GM19025 (cell line): ENCODE measurements around the gene HMGN3.
"Not testable (repeated sequence)": the region's sequence is repeated elsewhere in the genome, so short reads cannot be mapped to it uniquely, and the experiment has no call there.

ENCODE experiments used
- ATAC-seq: cut with Tn5 transposase; IDR thresholded peaks from one replicate; pipeline ENCODE4 v1.9.1; 2021; ENCODE audit warnings: mild to moderate bottlenecking, low read depth, moderate library complexity; ENCODE audit not compliant: unreplicated experiment

HMGN3 gene

DNA sequence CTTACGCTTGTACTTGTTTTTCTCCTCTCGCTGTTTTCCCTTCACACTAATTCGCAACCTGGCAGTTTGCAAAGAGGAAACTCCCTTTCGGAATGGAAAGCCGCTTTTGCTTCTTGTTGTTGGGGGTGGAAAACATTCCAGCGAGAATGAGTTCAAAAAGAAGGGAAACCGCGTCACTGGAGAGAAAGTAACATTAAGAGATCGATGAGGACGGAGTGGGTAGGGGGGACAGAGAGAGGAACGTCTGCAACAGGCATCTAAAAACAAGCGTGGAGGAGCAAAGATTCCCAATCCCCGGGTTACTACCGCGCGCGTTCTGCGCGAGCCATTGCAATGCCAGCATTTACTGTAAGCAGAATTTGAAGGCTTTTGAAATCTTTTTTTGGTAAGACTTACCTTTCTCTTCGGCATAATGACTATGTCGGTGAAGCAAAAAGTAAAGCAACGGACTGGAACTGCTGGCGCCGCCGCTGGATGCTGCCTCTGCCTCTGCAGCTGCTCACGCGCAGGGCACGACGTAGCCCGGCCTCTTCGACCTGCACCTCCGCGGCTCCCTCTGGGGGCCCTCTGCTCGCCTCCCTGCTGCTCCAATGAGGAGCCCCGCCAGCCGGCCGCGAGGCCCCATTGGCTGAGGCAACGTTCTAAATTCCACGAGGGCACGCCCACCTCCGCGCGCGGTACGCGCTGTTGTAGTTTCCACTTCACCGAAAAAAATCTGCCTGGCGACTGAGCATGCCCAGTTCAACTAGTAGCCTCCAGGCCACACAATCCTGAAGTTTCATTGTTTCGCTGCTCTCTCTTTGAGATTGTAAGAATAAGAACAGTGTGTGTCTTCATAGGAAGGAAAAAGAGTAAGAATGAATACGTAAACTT lies at the start of gene HMGN3:
Gene HMGN3 (minus strand): TSS at position 533 of the 873 bp plus-strand sequence.
- peak; percentile 90 for ATAC-seq

DNA sequence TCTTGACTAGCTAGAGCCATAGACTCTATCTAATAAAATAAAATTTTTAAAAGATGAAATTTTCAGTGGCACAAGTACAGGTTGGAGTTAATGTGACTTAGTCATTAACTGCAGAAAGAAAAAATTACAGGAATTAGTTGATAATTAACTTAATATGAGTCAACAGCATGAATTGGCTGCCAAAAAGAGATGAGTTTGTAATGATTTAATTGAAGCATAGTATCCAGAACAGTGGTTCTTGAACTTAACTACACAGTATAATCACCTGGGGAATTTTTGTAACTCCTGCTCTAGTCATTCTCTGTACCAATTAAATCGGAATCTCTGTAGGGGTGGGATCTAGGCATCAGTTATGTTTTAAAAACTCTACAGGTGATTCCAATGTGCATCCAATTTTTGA lies 46.3 kb upstream of the HMGN3 start:
- no peak for ATAC-seq

DNA sequence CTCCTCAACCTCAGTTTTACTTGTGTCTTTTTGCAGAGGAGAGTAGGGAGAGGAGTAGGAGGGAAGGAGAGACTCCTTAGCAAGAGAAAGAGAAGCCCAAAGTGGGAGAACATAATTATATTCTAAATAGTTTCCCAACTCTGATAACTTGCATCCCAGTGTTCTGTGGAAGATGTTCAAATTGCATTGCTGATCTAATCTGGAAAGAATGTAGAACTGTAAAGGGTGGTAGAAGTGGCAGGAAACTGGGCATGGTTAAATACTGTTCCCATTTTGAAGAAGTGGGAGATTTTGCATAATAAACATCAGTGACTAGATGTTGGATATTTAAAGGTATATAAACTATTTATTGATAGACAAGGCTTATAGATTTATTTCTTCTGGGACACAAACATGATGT lies 42.6 kb upstream of the HMGN3 start:
- no peak for ATAC-seq

DNA sequence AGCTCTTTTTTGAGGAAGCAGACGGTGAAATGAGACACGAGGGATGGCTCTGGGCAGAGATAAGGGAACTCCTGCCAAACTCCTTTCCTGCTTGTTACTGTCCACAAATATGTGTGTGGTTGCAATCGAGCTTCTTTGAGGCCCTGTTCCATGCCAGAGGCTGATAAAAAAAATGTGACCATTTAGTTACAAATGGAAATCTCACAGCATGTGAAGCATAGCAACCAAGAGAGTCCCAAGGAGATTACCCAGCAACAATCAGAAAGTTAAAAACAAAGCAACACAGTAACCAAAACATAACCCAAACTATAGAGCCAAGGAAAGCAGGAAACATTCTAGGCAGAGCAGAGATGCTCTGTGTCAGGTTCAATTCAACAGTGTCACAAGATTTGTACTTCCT lies 35.4 kb upstream of the HMGN3 start:
- no peak for ATAC-seq

DNA sequence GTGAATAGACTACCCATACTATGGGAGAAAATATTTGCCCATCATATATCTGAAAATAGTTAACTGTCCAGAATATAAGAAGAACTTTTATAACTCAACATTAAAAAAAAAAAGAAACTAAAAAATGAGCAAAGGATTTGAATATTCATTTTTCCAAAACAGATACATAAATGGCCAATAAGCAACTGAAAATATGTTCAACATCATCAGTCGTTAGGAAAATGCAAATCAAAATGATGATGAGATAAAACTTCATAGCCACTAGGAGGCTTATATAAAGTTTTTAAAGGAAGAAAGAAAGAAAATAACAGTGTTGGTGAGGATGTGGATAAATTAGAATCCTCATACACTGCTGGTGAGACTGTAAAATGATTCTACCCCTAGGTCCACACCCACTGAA lies 32.6 kb upstream of the HMGN3 start:
- no peak for ATAC-seq

DNA sequence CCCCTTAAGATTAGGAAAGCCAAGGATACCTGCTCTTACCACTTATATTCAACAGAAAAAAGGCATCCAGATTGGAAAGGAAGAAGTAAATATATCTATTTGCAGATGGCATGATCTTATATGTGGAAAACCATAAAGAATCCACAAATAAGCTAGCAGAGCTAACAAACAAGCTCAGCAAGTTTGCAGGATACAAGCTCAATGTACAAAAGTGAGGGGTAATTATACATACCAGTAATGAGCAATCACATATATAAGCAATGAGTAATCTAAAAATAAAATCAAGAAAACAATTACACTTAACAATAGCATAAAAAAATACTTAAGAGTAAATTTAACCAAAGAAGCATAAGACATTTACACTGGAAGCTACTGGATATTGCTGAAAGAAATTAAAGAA lies 31.6 kb upstream of the HMGN3 start:
- ATAC-seq = no peak

DNA sequence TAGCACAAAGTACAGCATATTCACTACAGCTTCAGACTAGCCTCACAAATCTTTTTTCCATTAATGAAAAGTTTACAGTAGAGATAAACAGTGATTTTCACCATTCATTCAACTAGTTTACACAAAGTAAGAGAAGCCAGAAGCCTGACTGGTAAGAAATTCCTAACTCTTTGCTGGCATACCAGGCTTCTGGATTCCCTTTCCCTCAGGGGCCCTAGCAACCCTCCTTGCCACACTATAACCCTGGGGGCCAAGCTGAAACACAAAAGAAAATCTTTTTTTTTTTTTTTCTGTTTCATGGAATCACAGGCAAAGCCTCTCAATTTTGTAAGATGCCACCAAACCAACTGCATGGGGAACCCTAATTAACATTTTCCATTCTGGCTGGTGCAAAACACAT lies 28.9 kb upstream of the HMGN3 start:
- ATAC-seq = no peak

DNA sequence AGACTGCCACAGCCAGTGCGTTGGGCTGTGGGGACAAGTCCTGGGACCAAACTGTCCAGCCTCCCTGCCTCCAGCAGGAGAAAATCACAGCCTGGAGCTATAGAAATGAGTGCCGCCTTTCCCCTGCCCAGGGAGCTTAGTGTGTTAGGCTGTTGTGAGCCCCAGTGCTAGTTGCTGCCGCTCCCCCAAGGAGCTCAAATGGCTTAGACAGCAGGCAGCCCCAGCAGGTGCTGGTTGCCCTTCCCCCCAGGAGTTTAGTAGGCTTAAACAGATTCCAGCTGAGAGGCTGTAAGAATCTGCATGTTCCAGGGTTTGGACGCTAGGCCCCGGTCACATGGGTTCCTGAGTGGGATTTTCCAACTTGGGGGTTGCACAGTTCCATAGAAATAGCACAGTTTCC lies 27.2 kb upstream of the HMGN3 start:
- no peak for ATAC-seq

DNA sequence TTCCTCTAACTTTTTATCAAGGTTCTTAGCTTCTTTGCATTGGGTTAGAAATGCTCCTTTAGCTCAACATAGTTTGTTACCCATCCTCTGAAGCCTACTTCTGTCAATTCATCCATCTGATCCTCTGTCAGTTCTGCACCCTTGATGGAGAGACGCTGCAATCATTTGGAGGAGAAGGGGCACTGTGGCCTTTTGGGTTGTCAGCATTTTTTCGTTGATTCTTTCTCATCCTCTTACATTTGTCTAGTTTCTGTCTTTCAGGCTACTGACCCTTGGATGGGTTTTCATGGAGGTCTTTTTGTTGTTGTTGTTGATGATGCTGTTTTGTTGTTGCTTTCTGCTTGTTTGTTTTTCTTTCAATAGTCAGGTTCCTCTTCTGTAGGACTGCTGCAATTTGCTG lies 26.3 kb upstream of the HMGN3 start:
- no peak for ATAC-seq

DNA sequence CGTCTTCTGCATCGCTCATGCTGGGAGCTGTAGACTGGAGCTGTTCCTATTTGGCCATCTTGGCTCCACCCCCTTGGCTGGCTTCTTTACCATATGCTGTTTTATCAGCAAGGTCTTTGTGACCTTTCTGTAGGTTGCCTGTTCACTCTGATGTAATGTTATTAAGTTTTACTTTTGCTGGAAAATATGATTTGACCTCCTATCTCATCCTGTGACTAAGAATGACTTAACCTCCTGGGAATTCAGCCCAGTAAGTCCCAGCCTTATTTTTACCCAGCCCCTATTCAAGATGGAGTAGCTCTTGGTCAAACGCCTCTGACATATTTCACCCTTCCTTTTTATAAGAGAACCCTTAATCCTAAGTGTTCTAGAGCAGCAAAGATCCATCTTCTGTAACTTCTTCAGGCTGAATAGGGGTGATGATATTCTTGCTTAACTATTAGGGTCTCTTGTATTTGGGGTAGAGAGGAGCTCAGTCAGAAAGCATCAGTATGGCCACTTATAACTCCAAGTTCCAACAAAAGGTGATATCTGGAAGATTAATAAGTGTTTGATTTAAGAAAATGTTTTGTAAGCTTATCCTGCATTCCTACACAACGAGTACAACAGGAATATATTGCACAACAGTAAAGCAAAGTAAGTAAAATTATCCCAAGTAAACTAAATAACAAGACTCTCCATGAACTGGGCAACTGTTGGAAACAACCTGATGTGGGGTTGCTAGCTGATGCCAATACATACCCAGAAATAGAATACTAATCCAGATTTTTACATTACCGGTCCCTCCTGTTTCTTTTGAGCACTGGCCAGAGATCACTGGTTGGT lies 23.1 kb upstream of the HMGN3 start:
- no peak for ATAC-seq

DNA sequence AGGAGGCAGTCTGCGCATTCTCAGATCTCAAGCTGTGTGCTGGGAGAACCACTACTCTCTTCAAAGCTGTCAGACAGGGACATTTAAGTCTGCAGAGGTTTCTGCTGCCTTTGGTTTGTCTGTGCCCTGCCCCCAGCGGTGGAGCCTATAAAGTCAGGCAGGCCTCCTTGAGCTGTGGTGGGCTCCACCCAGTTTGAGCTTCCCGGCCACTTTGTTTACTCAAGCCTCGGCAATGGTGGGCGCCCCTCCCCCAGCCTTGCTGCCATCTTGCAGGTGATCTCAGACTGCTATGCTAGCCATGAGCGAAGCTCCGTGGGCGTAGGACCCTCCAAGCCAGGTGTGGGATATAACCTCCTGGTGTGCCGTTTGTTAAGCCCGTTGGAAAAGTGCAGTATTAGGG lies 22.3 kb upstream of the HMGN3 start:
- ATAC-seq = not testable (repeated sequence)

DNA sequence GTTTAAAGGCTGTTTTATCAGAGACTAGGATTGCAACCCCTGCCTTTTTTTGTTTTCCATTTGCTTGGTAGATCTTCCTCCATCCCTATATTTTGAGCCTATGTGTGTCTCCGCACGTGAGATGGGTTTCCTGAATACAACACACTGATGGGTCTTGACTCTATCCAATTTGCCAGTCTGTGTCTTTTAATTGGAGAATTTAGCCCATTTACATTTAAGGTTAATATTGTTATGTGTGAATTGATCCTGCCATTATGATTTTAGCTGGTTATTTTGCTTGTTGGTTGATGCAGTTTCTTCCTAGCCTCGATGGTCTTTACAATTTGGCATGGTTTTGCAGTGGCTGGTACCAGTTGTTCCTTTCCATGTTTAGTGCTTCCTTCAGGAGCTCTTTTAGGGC lies 20.6 kb upstream of the HMGN3 start:
- not testable (repeated sequence) for ATAC-seq

DNA sequence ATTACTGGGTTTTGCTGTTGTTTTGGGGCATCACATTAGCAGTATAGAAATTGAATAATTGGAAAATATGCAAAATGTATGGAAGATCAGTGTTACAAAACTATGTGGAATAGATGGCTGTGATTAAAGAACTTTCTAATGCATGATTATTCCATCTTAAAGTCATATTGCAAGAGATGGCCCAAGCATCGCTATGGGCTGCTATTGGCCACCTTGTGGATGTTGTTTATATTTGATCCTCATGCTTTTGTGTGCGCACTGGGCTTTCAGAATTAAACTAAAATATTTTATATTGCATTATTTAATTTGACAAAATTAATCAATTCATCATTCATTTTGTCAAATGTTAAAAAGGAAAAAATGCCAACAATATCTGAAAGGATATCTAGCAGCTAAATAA lies 16.1 kb upstream of the HMGN3 start:
- no peak for ATAC-seq

DNA sequence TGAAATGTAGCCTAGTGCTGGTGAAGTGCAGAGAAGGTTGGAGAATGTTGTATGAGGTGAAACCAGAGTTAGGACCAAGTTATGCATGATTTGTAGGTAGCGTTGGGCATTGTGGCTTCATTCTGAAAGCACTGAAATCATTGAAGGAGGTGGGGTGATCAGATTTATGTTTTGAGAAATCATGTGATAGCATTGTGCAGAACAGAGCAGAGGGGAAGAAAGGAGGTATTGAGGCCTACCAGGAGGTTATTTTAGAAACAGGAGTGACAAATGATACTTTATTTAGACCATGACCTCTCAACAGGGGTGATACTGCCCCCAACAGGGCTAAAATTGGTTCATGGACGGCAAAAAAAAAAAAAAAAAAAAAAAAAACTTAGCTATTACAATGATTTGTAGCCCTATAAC lies 15.6 kb upstream of the HMGN3 start:
- no peak for ATAC-seq

DNA sequence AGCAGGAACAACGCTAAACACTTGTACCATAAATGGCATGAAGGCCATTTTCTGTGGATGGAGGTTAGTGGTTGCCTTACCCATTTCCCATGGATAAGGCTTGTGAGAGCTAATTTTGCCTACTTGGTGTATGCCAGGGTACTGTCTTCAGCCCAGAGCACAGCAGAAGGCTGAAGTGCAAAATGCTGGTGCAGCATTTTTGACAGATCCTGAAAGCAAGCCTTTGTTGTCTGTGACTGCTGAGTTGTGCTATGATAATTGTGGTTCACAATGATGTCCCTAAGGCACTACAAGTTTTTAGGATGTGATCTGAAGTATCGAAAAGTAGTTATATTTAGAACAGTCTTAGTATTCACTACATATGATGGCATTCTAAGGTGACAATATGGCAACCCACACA lies 14.7 kb upstream of the HMGN3 start:
- ATAC-seq = no peak

DNA sequence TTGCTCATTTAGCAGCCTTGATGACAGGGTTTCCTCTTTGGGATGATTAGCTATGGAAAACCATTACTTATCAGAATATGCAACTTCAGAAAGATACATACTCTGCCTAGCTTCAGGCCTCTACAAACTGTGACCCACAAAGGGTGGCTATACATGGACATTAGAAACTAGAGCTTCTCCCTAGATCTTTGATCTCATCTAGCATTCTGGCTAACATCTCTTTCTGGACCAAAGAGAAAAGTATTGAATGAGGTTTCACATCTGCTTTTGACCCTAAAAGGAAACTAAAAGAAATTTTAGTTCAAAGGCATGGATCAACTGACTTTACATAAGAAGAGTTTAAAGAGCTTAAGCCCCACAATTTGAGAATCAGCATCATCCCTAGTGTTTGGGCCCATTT lies 12.4 kb upstream of the HMGN3 start:
- ATAC-seq = peak; percentile 88

DNA sequence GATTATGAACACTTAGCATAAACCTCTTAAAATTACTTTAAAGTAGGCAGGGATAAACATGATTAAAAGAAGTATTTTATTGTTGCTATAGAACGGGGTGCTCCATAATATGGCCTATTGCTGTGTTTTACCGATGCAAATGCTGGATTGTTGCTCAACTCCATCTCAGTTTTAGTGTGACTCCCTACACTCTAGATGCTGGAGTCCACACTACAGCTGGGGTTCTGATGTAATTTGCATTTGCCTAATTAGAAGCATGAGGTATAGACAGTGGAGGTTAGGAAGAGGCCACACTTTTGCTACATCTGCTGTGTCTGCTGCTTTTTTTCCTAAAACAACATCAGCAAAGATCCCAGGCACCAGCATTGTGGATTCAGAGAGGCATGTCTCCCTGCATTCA lies 6.7 kb upstream of the HMGN3 start:
- ATAC-seq = no peak

DNA sequence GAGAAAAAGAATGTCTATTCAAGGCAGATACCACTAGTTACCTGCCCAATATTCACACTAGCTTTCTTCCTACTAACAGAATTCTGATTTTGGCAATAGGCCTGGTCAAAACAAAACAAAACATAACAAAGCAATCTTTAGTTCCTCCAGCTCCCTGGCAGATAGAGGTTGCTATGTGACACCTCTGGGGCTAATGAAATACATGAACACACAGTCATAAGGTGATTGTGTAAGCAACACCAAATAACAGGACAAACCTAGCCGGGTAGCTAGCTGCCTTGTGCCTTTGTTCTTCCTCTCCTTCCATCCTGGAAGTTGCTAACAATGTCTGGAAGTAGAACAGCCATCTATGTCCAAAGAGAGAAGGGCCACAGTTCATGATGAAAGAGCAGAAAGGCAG lies 6.0 kb upstream of the HMGN3 start:
- ATAC-seq = no peak

DNA sequence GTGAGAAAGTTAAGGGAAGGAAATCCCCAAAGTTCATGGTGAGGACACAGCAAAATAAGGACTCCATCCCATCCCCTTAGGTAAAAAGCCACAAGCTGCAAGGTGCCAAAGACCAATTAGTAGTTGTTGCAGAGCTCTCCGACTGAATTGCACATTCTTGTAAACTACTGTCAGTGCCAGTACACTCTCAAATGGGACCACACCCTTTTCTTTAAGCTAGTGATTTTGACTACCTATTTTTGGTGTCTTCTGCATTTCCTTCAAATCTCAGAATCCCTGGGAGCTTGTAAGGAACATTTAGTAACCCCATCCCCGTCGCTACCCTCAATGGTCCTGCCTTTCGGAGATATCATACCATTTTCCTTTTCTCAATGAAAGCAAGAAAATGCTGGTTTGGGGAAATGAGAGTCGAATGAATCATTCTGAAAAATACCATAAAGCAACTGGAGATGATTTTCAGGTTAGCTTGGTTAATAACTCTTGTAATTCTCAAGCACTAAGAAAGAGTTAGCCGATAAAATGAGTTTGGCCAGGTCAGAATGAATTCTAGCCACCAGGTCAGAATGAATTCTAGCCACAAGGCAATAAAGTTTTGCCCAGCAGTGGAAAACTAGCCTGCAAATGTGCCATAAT lies 5.2 kb upstream of the HMGN3 start:
- peak; percentile 60 for ATAC-seq

DNA sequence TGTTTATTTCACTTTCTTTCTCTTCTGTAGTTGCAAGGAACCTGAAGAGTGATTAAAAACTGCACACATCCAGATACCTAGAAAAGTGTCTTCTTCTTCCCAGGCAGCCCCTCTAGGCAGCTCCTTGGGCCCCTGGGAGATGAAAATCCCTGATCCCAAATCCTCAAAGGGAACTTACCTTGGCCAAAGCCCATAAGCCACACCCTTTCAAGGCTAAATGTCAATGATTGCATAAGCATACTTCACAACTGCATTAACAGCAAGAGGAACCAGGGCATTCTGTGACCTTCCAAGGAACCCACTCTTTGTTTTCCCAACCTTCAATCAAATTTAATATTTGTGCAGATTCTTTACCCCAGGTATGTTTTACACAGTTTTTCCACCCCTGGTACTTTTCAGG lies 4.4 kb upstream of the HMGN3 start:
- ATAC-seq = no peak

DNA sequence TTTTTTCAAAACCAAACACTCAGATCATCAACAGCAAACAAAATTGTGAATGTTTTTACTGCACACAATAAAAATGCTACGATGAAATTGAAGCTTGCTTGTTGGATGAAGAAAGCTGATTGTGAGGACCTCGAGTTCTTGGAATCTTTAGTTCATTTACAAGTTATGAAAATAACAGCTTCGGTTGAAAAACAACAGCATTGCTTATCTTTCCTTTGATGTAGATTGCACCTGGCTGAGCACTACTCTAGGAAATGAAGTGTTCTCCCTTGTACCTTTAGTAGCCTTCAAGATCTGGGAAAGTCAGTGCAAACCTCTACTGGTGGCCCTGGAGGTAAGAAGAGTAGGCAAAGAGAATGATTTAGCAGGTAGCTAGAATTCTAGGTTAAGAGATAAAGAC lies 2.2 kb upstream of the HMGN3 start:
- no peak for ATAC-seq
